GM15510 (cell line): ENCODE measurements around the gene RIPK4.

Source experiments
- POLR2A ChIP-seq: IDR thresholded peaks from 3 replicates; pipeline ENCODE4 v1.6.1; 2011; ENCODE audit warnings: borderline replicate concordance; ENCODE audit not compliant: insufficient read length; ENCODE audit errors: extremely low read depth

RIPK4 gene

GRCh38 chr21:41742073-41742875, 24.6 kb downstream of the RIPK4 start:
- no peak for TF ChIP-seq POLR2A

DNA sequence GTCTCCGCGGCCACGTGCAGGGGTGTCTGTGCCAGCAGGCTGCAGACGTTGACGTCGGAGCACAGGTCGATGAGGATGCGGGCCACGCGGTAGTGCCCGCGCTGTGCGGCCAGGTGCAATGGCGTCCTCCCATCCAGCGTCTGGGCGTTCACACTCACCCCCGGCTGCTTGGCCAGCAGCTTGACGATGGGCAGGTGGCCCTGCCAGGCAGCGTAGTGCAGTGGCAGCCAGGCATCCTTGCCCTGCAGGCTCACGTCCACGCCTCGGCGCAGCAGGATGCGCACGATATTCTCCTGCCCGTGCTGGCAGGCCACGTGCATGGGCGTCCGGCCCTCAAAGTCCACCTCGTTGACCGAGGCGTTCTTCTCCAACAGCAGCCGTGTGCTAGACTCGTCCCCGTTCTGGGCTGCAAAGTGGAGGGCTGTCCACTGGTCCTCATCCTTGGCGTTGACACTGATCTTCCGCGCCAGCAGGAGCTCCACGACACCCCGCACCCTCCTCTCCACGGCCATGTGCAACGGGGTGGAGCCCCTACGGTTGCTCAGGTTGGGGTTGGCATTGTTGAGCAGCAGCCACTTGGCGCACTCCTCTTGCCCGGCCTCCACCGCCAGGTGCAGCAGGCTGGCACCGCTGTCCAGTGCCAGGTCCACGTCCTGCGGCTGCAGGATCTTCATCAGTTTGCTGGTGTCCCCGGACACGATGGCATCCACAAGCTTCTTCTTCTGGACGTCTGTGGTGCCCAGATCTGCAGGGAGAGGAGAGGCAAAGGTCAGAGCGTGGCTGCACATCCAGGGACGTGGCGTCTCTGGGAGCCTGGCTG, 25.4 kb downstream of the RIPK4 start:
- TF ChIP-seq POLR2A = no peak

- TF ChIP-seq POLR2A = no peak
Measured at GRCh38 chr21:41740604-41741252, 26.1 kb downstream of the RIPK4 start.

DNA sequence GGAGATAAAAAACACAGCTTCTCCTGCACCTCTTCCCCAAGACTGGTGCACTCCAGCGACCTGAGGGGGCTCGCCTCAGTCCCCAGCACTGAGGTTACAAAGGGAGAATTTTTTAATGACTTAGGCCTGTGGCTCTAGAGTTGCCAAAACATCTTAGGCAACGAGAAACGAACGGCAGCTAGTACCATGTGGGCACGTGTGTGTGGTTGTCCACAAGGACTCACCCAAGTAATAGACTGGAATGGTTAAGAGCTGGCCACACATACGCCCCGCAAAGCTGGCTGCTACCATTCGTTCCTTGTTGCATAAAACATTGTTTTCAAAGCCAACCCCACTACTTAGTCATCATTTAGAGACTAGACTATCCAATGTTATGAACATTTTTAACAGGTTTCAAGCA, 26.9 kb downstream of the RIPK4 start:
- TF ChIP-seq POLR2A = no peak

- TF ChIP-seq POLR2A = no peak
Measured at GRCh38 chr21:41739011-41739410, 27.8 kb downstream of the RIPK4 start.

DNA sequence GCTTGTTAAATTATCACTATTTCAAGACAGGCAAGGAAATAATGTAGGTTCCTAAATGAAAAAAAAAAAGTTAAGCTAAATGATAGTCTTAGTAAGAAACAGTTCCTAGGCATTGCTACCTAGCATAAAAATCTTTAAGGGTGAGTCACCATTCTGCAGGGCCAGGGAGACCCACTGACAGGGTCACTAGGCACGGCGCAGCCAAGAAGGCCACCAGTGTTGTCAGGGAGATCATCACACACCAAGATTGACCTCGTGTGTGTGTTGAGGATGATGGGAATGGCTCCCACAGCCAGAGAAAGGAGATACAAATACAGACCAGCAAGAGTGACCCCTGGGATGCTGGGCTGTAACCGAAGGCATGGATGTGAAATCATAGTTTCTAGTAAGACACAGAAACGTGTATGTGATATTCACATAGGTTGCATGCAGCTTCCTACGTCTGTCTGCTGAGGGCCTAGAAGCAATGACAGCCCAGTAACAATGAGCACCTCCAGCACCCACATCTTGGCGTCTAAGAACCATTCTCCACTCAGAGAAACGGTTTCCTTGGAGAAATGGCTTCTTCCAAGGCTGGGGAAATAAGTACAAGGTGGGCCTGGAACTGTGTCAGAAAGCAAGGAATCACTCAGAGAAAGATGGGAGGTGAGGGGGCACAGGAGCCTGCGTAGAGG, 29.1 kb downstream of the RIPK4 start:
- TF ChIP-seq POLR2A = no peak

DNA sequence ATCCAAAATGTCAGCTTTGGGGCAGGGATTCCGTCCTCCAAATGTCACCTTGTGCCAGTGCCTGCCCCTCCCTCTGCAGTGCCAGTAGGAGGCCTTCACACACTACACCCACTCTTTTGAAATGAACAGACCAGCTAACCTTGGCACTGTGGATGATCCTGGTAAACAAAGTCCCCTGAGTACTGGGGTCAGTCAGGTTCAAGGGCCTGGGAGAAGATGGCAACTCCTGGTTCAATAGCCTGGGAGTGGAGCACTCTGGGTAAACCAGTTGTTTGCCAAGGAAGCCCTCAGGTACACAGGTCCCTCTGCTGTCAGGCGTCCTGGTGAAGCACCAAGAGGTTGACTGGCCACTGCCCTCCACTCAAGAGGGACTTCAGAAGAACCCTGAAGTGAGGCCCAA, 30.4 kb downstream of the RIPK4 start:
- TF ChIP-seq POLR2A = no peak

DNA sequence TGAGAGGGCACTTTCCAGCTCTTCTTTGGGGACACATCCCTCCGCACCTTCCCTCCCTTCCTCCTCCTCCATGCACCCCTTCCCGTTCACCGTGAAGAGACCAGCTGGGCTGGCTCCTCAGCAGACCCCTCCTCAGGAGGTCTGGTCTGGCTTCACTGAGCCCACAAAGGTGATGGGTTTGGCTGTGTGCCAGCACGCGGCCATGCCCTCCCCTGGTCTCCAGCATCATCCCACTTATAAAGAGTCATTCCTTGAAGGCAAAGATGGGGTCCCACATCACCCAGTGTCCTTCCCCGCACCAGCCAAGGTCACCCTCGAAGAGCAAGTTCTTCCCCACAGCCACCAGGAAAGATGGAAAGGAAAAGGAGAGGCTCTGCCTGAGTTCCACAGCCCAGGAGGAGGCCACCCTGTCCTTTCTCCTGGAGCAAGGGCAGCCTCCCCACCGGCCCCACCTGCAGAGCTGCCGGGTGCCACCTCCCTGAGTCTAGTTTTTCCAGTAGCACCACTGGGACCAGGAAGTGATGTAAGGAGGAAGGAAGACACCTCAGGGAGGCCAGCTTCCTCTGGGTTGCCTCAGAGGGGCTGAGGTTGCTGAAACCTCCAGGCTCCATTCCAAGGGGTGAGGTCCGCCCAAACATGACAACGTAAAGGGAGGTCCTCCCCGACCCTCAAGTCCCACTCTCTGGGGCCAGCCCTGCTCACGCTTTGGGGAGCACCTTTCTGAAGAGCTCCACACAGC, 32.7 kb downstream of the RIPK4 start:
- TF ChIP-seq POLR2A = no peak

GRCh38 chr21:41731081-41731480, 35.8 kb downstream of the RIPK4 start:
- no peak for TF ChIP-seq POLR2A

GRCh38 chr21:41730367-41730765, 36.5 kb downstream of the RIPK4 start:
- no peak for TF ChIP-seq POLR2A

GRCh38 chr21:41729701-41730366, 37.0 kb downstream of the RIPK4 start:
- TF ChIP-seq POLR2A = no peak

DNA sequence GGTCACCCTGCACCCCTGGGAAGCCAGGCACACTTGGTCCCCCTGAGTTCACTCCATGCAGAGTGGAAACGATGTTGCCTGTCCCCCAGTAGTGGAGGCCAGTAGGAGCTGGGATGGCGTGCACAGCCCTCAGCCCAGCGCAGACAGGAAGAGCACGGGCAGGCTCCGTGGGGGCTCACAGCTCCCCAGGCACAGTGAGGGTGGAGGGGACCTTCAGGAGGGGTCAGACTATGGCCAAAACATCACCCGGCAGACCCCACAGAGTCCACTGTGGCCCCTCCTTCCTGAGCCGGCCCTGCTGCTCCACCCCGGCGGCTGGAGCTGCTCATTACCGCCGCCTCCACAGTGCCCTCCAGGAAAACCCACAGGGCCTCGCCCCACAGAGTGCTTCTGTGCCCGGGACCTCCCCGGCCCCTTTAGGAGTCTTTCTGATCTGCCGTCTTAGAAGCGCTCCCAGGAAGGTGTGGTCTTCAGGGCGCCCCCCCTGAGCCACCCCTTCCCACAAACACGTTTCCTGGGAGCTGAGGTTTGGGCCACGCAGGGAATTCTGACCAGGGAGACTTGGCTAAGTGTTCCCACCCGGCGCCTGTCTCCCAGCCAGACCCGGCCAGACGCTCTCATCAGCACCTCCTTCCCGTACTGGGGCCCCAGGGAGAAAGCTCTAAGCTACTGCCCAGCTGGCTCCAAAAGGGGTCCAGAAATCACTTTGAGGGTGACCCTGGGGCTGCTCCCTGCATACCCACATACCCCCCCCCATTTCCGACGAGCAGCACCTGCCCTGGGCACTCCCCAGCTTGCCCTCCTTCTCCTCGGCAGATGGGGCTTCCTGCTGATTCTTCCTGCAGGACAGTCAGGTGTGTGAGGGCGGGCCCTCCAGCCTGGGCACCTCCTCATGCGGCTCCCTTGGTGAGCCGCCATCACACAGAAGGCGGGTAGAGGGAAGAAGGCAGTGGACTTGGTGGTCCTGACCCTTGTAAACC, 38.8 kb downstream of the RIPK4 start:
- no peak for TF ChIP-seq POLR2A

GRCh38 chr21:41726970-41727783, 39.7 kb downstream of the RIPK4 start:
- TF ChIP-seq POLR2A = no peak

GRCh38 chr21:41726630-41726969, 40.3 kb downstream of the RIPK4 start:
- no peak for TF ChIP-seq POLR2A
